HepG2 (cell line): ENCODE data around the gene SLIT1. TPM values are rescaled to one million over a fixed set of nuclear protein-coding genes. Genes with fewer than 3 reads are reported as not detected.

Experiments
- ARID4A ChIP-seq: sonication (generic); formaldehyde crosslinking; IDR thresholded peaks from 2 replicates; pipeline ENCODE4 v1.5.0; 2020; ENCODE audit warnings: mild to moderate bottlenecking, missing genetic modification reagents, borderline replicate concordance
- CEBPZ ChIP-seq: IDR thresholded peaks from 2 replicates; pipeline ENCODE4 v1.6.1; 2012; ENCODE audit warnings: low read length, improper control_type of control experiment
- DRAP1 ChIP-seq: IDR thresholded peaks from 2 replicates; pipeline ENCODE4 v1.6.1; 2016; ENCODE audit warnings: missing genetic modification reagents, missing compliant biosample characterization
- HDAC1 ChIP-seq: sonication (generic); formaldehyde crosslinking; IDR thresholded peaks from 2 replicates; pipeline ENCODE4 v1.5.1; 2020; ENCODE audit warnings: mild to moderate bottlenecking, missing genetic modification reagents
- MYNN ChIP-seq: sonication (generic); formaldehyde crosslinking; IDR thresholded peaks from 2 replicates; pipeline ENCODE4 v1.4.0; 2020; ENCODE audit warnings: mild to moderate bottlenecking, low read depth, missing genetic modification reagents
- ZNF225 ChIP-seq: sonication (generic); formaldehyde crosslinking; IDR thresholded peaks from 2 replicates; pipeline ENCODE4 v1.4.0; 2020; ENCODE audit warnings: mild to moderate bottlenecking, missing genetic modification reagents
- ZNF260 ChIP-seq: sonication (generic); formaldehyde crosslinking; IDR thresholded peaks from 2 replicates; pipeline ENCODE4 v1.4.0; 2020; ENCODE audit warnings: missing genetic modification reagents, low read depth, mild to moderate bottlenecking, borderline replicate concordance
- ZNF547 ChIP-seq: sonication (generic); formaldehyde crosslinking; IDR thresholded peaks from 2 replicates; pipeline ENCODE4 v1.5.1; 2020; ENCODE audit warnings: mild to moderate bottlenecking, missing genetic modification reagents
- ZNF598 ChIP-seq: sonication (generic); formaldehyde crosslinking; IDR thresholded peaks from 2 replicates; pipeline ENCODE4 v1.5.1; 2020; ENCODE audit warnings: mild to moderate bottlenecking, missing genetic modification reagents, borderline replicate concordance
- ZNF878 ChIP-seq: sonication (generic); formaldehyde crosslinking; IDR thresholded peaks from 2 replicates; pipeline ENCODE4 v1.8.1; 2023; ENCODE audit warnings: mild to moderate bottlenecking, missing genetic modification reagents, moderate library complexity
- polyA plus RNA-seq, 8 experiments: library from polyadenylated mRNA; depleted of rRNA in 3 of 8; stranded (reverse) in 7 of 8; unstranded in 1 of 8; fragments of >200 nt; fragmentation: Illumina TruSeq in 4 of 8; extraction: Trizol in 4 of 8; gene quantifications; 2 replicates each; pipeline versions ENCODE4 v1.2.1 to v1.2.3, GENCODE V29; 2011 to 2016; ENCODE audit warnings: low read depth in 4 of 8, missing spikeins in 1 of 8, mixed read lengths in 1 of 8; ENCODE audit not compliant: insufficient read depth in 1 of 8
- total RNA-seq, 5 experiments: library from RNA; depleted of rRNA; stranded (reverse); fragments of >200 nt; fragmentation: Illumina TruSeq; extraction: Trizol; gene quantifications; 2 replicates each; pipeline ENCODE4 v1.2.3, GENCODE V29; 2016; ENCODE audit warnings: low read depth in 1 of 5

SLIT1 gene
- total and polyA plus RNA-seq, 2 of the 13 experiments (the other 11 are each of a cell fraction or from before 2014, with no cell fraction given) = 0.09 to 0.33 TPM

GRCh38 chr10:97020452-97021400 lies 165.0 kb downstream of the SLIT1 start (continued):
- TF ChIP-seq ZNF598 (CRISPR knock-in tag) (0 out of 2 replicates have a peak, but pooled peaks have one; percentile 16), MYNN (CRISPR knock-in tag) (no peak), ZNF547 (CRISPR knock-in tag) (0 out of 2 replicates have a peak, but pooled peaks have one; percentile 46), DRAP1 (CRISPR knock-in tag) (no peak), ZNF260 (no peak), ARID4A (CRISPR knock-in tag) (peak; percentile 34; the same call in 1 of the 2 replicates), HDAC1 (CRISPR knock-in tag) (no peak), CEBPZ (no peak), ZNF878 (CRISPR knock-in tag) (0 out of 2 replicates have a peak, but pooled peaks have one; percentile 22), ZNF225 (CRISPR knock-in tag) (no peak)
